ENCODE results near the gene XPNPEP2.

- TF ChIP-seq SP1 (IDR thresholded peaks at IDR 0.05): no peak
- TF ChIP-seq, protein P1, sequence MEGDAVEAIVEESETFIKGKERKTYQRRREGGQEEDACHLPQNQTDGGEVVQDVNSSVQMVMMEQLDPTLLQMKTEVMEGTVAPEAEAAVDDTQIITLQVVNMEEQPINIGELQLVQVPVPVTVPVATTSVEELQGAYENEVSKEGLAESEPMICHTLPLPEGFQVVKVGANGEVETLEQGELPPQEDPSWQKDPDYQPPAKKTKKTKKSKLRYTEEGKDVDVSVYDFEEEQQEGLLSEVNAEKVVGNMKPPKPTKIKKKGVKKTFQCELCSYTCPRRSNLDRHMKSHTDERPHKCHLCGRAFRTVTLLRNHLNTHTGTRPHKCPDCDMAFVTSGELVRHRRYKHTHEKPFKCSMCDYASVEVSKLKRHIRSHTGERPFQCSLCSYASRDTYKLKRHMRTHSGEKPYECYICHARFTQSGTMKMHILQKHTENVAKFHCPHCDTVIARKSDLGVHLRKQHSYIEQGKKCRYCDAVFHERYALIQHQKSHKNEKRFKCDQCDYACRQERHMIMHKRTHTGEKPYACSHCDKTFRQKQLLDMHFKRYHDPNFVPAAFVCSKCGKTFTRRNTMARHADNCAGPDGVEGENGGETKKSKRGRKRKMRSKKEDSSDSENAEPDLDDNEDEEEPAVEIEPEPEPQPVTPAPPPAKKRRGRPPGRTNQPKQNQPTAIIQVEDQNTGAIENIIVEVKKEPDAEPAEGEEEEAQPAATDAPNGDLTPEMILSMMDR (IDR thresholded peaks at IDR 0.05; ENCODE audit: low read depth, low read length, missing input control): no peak
- no peak for TF ChIP-seq RAD21 (IDR thresholded peaks at IDR 0.05)
- TF ChIP-seq GABPA (IDR thresholded peaks at IDR 0.05 in 1 of 2, conservative IDR thresholded peaks at IDR 0.05 in 1 of 2): no peak
- TF ChIP-seq REST (IDR thresholded peaks at IDR 0.05): no peak
- TF ChIP-seq TAF1 (conservative IDR thresholded peaks at IDR 0.05): no peak
Observed at GRCh38 chrX:129783291-129783713, 44.5 kb downstream of the XPNPEP2 start.

Data from liver (tissue), 3 donors.